H9 (cell line): Measurements from ENCODE around the gene ZNF469. TPM values are rescaled to one million over a fixed set of nuclear protein-coding genes. Genes with fewer than 3 reads are reported as not detected.

Source experiments
- DNase-seq: peaks from one replicate; pipeline ENCODE4 v3.0.0-alpha.2; 2017
- H2AFZ ChIP-seq: one replicate; pipeline ENCODE4 v1.6.1; 2013; ENCODE audit warnings: mild to moderate bottlenecking, low read length, control low read depth, moderate library complexity
- H2AK5ac ChIP-seq: 2 replicates; pipeline ENCODE4 v1.6.1; 2013; ENCODE audit warnings: low read length, control low read depth, mixed read lengths; ENCODE audit not compliant: insufficient read length
- H2BK120ac ChIP-seq: one replicate; pipeline ENCODE4 v1.6.1; 2013; ENCODE audit warnings: low read depth, mild to moderate bottlenecking, low read length, control low read depth, inconsistent platforms; ENCODE audit not compliant: poor library complexity, severe bottlenecking
- H2BK12ac ChIP-seq: 2 replicates; pipeline ENCODE4 v1.6.1; 2013; ENCODE audit warnings: low read length, control low read depth, mixed read lengths, low read depth; ENCODE audit not compliant: insufficient read length
- H2BK15ac ChIP-seq: 2 replicates; pipeline ENCODE4 v1.6.1; 2013; ENCODE audit warnings: low read depth, low read length, control low read depth
- H2BK20ac ChIP-seq: one replicate; pipeline ENCODE4 v1.6.1; 2013; ENCODE audit warnings: low read depth, mild to moderate bottlenecking, low read length, control low read depth, inconsistent platforms; ENCODE audit not compliant: poor library complexity, severe bottlenecking
- H2BK5ac ChIP-seq: 2 replicates; pipeline ENCODE4 v1.6.1; 2013; ENCODE audit warnings: low read length, control low read depth, mixed read lengths; ENCODE audit not compliant: insufficient read length
- H3K14ac ChIP-seq: 2 replicates; pipeline ENCODE4 v1.6.1; 2013; ENCODE audit warnings: low read length, control low read depth; ENCODE audit not compliant: insufficient read depth
- H3K18ac ChIP-seq: 2 replicates; pipeline ENCODE4 v1.6.1; 2013; ENCODE audit warnings: low read depth, mild to moderate bottlenecking, mixed read lengths, low read length, control low read depth; ENCODE audit not compliant: insufficient read length
- H3K23ac ChIP-seq: 2 replicates; pipeline ENCODE4 v1.6.1; 2013; ENCODE audit warnings: low read length, control low read depth, mixed read lengths, low read depth; ENCODE audit not compliant: insufficient read length
- H3K23me2 ChIP-seq: 2 replicates; pipeline ENCODE4 v1.6.1; 2013; ENCODE audit warnings: low read depth, mild to moderate bottlenecking, mixed read lengths, low read length, control low read depth; ENCODE audit not compliant: insufficient read length, poor library complexity, severe bottlenecking
- H3K27ac ChIP-seq: 2 replicates; pipeline ENCODE4 v1.5.1; 2013; ENCODE audit warnings: low read length, control low read depth, mixed read lengths, low read depth; ENCODE audit not compliant: insufficient read length
- H3K27me3 ChIP-seq: 2 replicates; pipeline ENCODE4 v1.6.1; 2013; ENCODE audit warnings: low read length, control low read depth, inconsistent platforms; ENCODE audit not compliant: insufficient read depth
- H3K4ac ChIP-seq: 2 replicates; pipeline ENCODE4 v1.6.1; 2013; ENCODE audit warnings: low read depth, mild to moderate bottlenecking, control low read depth, inconsistent platforms, low read length, moderate library complexity
- H3K4me1 ChIP-seq: 2 replicates; pipeline ENCODE4 v1.6.1; 2013; ENCODE audit warnings: low read length, control low read depth, inconsistent platforms; ENCODE audit not compliant: insufficient read depth
- H3K4me2 ChIP-seq: 2 replicates; pipeline ENCODE4 v1.6.1; 2013; ENCODE audit warnings: low read length, control low read depth, mixed read lengths; ENCODE audit not compliant: insufficient read length, insufficient read depth
- H3K56ac ChIP-seq: 2 replicates; pipeline ENCODE4 v1.6.1; 2013; ENCODE audit warnings: low read depth, mild to moderate bottlenecking, mixed read lengths, low read length, control low read depth; ENCODE audit not compliant: insufficient read length
- H3K79me1 ChIP-seq: 2 replicates; pipeline ENCODE4 v1.6.1; 2013; ENCODE audit warnings: low read depth, mild to moderate bottlenecking, moderate library complexity, low read length, control low read depth, inconsistent platforms; ENCODE audit not compliant: insufficient read depth, poor library complexity, severe bottlenecking
- H3K79me2 ChIP-seq: 2 replicates; pipeline ENCODE4 v1.6.1; 2013; ENCODE audit warnings: low read length, control low read depth, inconsistent platforms; ENCODE audit not compliant: insufficient read depth
- H3K9ac ChIP-seq: 2 replicates; pipeline ENCODE4 v1.6.1; 2013; ENCODE audit warnings: low read length, control low read depth, mixed read lengths; ENCODE audit not compliant: insufficient read length; ENCODE audit errors: extremely low read depth
- H3K9me3 ChIP-seq: one replicate; pipeline ENCODE4 v1.6.1; 2013; ENCODE audit warnings: low read depth, low read length, inconsistent platforms; ENCODE audit not compliant: control insufficient read depth
- H3T11ph ChIP-seq: one replicate; pipeline ENCODE4 v1.6.1; 2013; ENCODE audit warnings: mild to moderate bottlenecking, low read length, control low read depth, inconsistent platforms
- H4K20me1 ChIP-seq: one replicate; pipeline ENCODE4 v1.6.1; 2013; ENCODE audit not compliant: control insufficient read depth, insufficient read length, insufficient read depth
- H4K5ac ChIP-seq: 2 replicates; pipeline ENCODE4 v1.6.1; 2013; ENCODE audit warnings: low read depth, mild to moderate bottlenecking, mixed read lengths, low read length, control low read depth; ENCODE audit not compliant: insufficient read length
- H4K8ac ChIP-seq: replicated peaks from 2 replicates; pipeline ENCODE4 v1.6.1; 2013; ENCODE audit warnings: low read length, control low read depth, mixed read lengths, low read depth; ENCODE audit not compliant: insufficient read length
- H4K91ac ChIP-seq: 2 replicates; pipeline ENCODE4 v1.6.1; 2013; ENCODE audit warnings: low read depth, mild to moderate bottlenecking, moderate library complexity, mixed read lengths, low read length, control low read depth; ENCODE audit not compliant: insufficient read length
- H3K27ac Mint-ChIP-seq, 3 experiments: 2 replicates in 2 of 3; 3 replicates in 1 of 3; pipeline ENCODE4 v1.8.0; 2020 to 2021; ENCODE audit warnings: mixed read lengths in 3 of 3, mild to moderate bottlenecking in 1 of 3, moderate library complexity in 1 of 3
- H3K27me3 Mint-ChIP-seq: 2 replicates; pipeline ENCODE4 v1.8.0; 2021; ENCODE audit warnings: low read depth, mild to moderate bottlenecking, moderate library complexity, mixed read lengths
- H3K36me3 Mint-ChIP-seq, 3 experiments: 2 replicates in 2 of 3; 3 replicates in 1 of 3; pipeline ENCODE4 v1.8.0; 2020 to 2021; ENCODE audit warnings: low read depth in 3 of 3, mixed read lengths in 3 of 3; ENCODE audit not compliant: insufficient read depth in 1 of 3
- H3K4me1 Mint-ChIP-seq, 2 experiments: 2 replicates each; pipeline ENCODE4 v1.8.0; 2020; ENCODE audit warnings: mixed read lengths in 2 of 2
- H3K4me3 Mint-ChIP-seq, 2 experiments: 2 replicates in 1 of 2; 3 replicates in 1 of 2; pipeline ENCODE4 v1.8.0; 2020 to 2021; ENCODE audit warnings: mild to moderate bottlenecking in 2 of 2, mixed read lengths in 2 of 2, moderate library complexity in 1 of 2
- H3K9me3 Mint-ChIP-seq, 2 experiments: 2 replicates in 1 of 2; 3 replicates in 1 of 2; pipeline ENCODE4 v1.8.0; 2020; ENCODE audit warnings: mild to moderate bottlenecking in 2 of 2, mixed read lengths in 2 of 2, moderate library complexity in 1 of 2
- CTCF ChIP-seq: fragments of 200-600 bp; sonication (generic); conservative IDR thresholded peaks from 3 replicates; pipeline ENCODE4 v1.8.0; 2021; ENCODE audit warnings: antibody characterized with exemption, mild to moderate bottlenecking
- WGBS: extraction: QIAGEN DNeasy Blood & Tissue Kit; methylation state at CpG from one replicate; pipeline ENCODE4 v1.1.7; 2013; ENCODE audit warnings: missing lambda C conversion rate, low lambda C conversion rate, mixed read lengths; ENCODE audit not compliant: insufficient read length; ENCODE audit errors: extremely low coverage; 5-methylcytosine and 5-hydroxymethylcytosine counted together
- total RNA-seq: library from RNA; stranded (reverse); gene quantifications from 2 replicates; pipeline ENCODE4 v1.2.1, GENCODE V29; 2021

ZNF469 gene
- total RNA-seq, 1 experiment from 2014 or later = 4.4 TPM

DNA sequence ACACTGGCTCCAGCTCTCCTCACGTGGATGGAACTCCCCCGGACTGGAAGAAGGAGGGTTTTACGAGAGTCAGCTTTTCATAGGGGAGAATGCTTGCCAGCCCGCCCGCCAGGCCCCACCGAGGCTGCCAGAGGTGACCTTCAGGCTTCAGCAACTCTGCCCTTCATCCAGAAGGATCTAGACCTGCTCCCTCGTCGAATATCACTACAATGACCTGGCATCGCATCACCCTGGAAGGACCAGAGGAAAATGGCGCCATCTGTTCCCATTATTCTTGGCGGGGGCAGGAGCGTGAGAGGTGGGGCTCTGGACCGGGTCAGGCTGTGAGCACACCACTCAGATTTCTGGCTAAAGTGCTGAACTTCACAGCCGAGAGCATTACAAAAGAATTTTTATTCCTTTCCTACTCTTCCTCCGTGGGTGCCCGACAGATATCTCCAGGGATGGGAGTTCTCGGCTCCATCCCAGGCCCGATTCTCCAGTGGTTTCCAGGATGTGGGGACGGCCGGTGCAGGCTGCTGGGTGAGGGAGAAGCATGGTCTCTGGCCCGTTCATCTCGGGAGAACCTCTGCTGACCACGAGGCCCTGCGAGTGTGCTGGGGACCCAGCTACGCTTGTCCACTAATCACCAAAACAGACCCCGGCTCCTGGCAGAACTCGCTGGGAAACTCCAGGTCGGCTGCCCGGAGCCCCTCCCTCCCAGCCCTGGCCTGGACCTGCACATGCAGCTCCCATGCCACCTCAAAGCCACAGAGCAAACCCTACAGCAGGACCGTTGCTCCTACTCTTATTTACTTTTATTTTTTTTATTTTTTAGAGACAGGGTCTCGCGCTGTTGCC is 36.8 kb upstream of the ZNF469 start:
- no peak overlapping the region for H2BK12ac ChIP-seq
- Mint-ChIP-seq H3K27ac (peak overlapping the region in 1 of 3 experiments; percentile 83; a peak in 1 of 7 replicates), H3K36me3 (peaks cover 0 to 7% (median 0%) of the 10 kb centered on the region in 3 experiments; a peak in 3 of 7 replicates), H3K4me3 (no peak overlapping the region), H3K27me3 (peaks cover 6% of the 10 kb centered on the region), H3K9me3 (peaks cover 11 to 14% of the 10 kb centered on the region in 2 experiments), H3K4me1 (peaks cover 2 to 4% of the 10 kb centered on the region in 2 experiments; a peak in 1 of 4 replicates)
- no peak overlapping the region for H4K5ac ChIP-seq
- H3K79me1 ChIP-seq = no peaks in the 10 kb centered on the region
- no peak overlapping the region for H3K23ac ChIP-seq
- no peaks in the 10 kb centered on the region for H4K20me1 ChIP-seq
- no peak overlapping the region for H3K27ac ChIP-seq
- no CpG with 5 or more reads among the region's 32 CpGs for WGBS
- H2BK15ac ChIP-seq = no peak overlapping the region
- no peak overlapping the region for H2BK20ac ChIP-seq
- no peak overlapping the region for H3K56ac ChIP-seq
- no peak for TF ChIP-seq CTCF
- H4K91ac ChIP-seq = no peak overlapping the region
- no peak overlapping the region for H4K8ac ChIP-seq
- no peak overlapping the region for H2BK120ac ChIP-seq
- no peak for DNase-seq
- H3K9me3 ChIP-seq = no peaks in the 10 kb centered on the region
- H3K4ac ChIP-seq = no peak overlapping the region
- H2AK5ac ChIP-seq = no peak overlapping the region
- H3K23me2 ChIP-seq = no peaks in the 10 kb centered on the region
- H3K4me1 ChIP-seq = no peaks in the 10 kb centered on the region
- H3K4me2 ChIP-seq = no peak overlapping the region
- no peak overlapping the region for H3K18ac ChIP-seq
- no peak overlapping the region for H2AFZ ChIP-seq
- H3K14ac ChIP-seq = no peak overlapping the region
- no peak overlapping the region for H2BK5ac ChIP-seq
- H3K9ac ChIP-seq = no peak overlapping the region
- no peaks in the 10 kb centered on the region for H3K79me2 ChIP-seq
- H3K27me3 ChIP-seq = no peaks in the 10 kb centered on the region
- no peak overlapping the region for H3T11ph ChIP-seq
